Left ventricle myocardium inferior (tissue), 1 donor: ENCODE measurements around the gene IMMP1L. TPM values are rescaled to one million over a fixed set of nuclear protein-coding genes. Genes with fewer than 3 reads are reported as not detected.

Experiments used
- DNase-seq: peaks from one replicate; pipeline ENCODE4 v3.0.0-alpha.2; 2020
- H3K27ac ChIP-seq: fragments of 200-600 bp; replicated peaks from 2 replicates; pipeline ENCODE4 v1.8.0; 2021
- H3K27me3 ChIP-seq: fragments of 200-600 bp; 2 replicates; pipeline ENCODE4 v1.8.0; 2021; ENCODE audit warnings: low read depth
- H3K36me3 ChIP-seq: fragments of 200-600 bp; 2 replicates; pipeline ENCODE4 v1.8.0; 2021
- H3K4me1 ChIP-seq: fragments of 200-600 bp; 2 replicates; pipeline ENCODE4 v1.8.0; 2021
- H3K4me3 ChIP-seq: fragments of 200-600 bp; 2 replicates; pipeline ENCODE4 v1.8.0; 2021; ENCODE audit warnings: mild to moderate bottlenecking, moderate library complexity
- H3K9me3 ChIP-seq: fragments of 200-600 bp; replicated peaks from 2 replicates; pipeline ENCODE4 v1.8.0; 2021
- intact Hi-C: fragments of 100-400 bp; cut with micrococcal nuclease; formaldehyde crosslinking; loops from one replicate; pipeline ENCODE4 v1.11.0; 2022
- total RNA-seq: library from RNA; stranded (reverse); fragmentation: NEBNext Ultra II Directional; extraction: Animal tissue kit (Norgen Biotek cat#: 25700); gene quantifications from one replicate; pipeline ENCODE4 v1.2.1, GENCODE V29; 2021
- TF ChIP-seq, protein P1 (sequence below): fragments of 200-600 bp; IDR thresholded peaks from 2 replicates; pipeline ENCODE4 v1.8.0; 2021; ENCODE audit warnings: antibody characterized with exemption, mild to moderate bottlenecking, borderline replicate concordance
- donor health status: DM: no; HTN: yes; CAD: no; lungs with severe emphysema.

Gene IMMP1L
- total RNA-seq, 1 donor from 2014 or later = 30.6 TPM

DNA sequence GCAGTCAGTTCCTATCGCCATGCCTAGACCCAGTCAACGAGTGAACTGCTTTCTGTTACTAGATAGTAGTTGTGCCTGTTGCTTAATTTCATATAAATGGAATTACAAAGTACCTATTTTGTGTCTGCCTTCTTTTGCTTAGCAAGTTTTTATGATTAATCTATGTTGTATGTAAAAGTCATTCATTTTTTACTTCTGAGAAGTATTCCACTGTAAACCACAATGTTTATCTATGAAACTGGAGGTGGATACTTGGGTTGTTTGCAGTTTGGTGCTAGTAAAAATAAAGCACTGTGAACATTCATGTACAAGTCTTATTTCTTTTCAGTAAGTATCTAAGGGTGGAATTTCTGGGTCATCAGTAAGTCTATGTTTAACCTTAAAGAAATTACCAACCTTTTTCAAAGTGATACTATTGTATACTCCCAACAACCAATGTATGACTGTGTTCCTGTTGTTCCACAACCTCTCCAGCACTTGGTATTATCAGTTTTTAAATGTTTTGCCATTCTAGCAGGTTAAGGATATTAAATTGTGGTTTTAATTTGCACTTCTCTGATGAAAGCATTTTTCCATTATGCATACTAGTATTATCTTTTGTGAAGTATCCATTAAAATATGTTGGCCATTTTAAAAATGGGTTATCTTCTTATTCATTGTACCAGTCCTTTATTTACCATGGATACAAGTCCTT lies 71.5 kb downstream of the IMMP1L start:
- H3K27ac ChIP-seq = no peak overlapping the region
- intact Hi-C loops = no loop called here
- no peak overlapping the region for H3K4me3 ChIP-seq
- TF ChIP-seq, protein P1, sequence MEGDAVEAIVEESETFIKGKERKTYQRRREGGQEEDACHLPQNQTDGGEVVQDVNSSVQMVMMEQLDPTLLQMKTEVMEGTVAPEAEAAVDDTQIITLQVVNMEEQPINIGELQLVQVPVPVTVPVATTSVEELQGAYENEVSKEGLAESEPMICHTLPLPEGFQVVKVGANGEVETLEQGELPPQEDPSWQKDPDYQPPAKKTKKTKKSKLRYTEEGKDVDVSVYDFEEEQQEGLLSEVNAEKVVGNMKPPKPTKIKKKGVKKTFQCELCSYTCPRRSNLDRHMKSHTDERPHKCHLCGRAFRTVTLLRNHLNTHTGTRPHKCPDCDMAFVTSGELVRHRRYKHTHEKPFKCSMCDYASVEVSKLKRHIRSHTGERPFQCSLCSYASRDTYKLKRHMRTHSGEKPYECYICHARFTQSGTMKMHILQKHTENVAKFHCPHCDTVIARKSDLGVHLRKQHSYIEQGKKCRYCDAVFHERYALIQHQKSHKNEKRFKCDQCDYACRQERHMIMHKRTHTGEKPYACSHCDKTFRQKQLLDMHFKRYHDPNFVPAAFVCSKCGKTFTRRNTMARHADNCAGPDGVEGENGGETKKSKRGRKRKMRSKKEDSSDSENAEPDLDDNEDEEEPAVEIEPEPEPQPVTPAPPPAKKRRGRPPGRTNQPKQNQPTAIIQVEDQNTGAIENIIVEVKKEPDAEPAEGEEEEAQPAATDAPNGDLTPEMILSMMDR = no peak
- no peaks in the 10 kb centered on the region for H3K4me1 ChIP-seq
- no peaks in the 10 kb centered on the region for H3K36me3 ChIP-seq
- no peaks in the 10 kb centered on the region for H3K9me3 ChIP-seq
- DNase-seq = no peak
- H3K27me3 ChIP-seq = no peaks in the 10 kb centered on the region

DNA sequence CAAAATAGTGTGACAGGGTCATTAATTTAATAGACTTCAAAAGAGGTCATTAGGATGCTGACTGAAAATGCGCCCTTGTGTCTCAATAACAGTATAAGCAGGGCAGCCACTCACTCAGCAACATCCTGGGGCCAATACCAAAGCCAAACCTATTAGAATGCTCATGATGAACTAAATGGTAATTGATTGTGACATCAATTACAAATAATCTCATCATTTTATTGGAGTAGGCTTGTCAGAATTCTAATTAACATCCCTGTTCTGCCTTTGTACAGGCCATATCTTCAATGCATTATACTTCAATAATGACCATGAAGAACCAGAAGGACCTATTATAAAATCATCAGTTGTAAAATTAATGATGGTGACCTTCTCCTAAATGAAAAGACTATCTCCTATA lies 75.6 kb downstream of the IMMP1L start:
- DNase-seq = no peak
- intact Hi-C loops = no loop called here
- TF ChIP-seq, protein P1 = no peak
- H3K4me3 ChIP-seq = no peak overlapping the region
- peaks cover 23% of the 10 kb centered on the region for H3K36me3 ChIP-seq
- H3K9me3 ChIP-seq = no peaks in the 10 kb centered on the region
- H3K4me1 ChIP-seq = no peaks in the 10 kb centered on the region
- H3K27me3 ChIP-seq = no peaks in the 10 kb centered on the region
- no peak overlapping the region for H3K27ac ChIP-seq

DNA sequence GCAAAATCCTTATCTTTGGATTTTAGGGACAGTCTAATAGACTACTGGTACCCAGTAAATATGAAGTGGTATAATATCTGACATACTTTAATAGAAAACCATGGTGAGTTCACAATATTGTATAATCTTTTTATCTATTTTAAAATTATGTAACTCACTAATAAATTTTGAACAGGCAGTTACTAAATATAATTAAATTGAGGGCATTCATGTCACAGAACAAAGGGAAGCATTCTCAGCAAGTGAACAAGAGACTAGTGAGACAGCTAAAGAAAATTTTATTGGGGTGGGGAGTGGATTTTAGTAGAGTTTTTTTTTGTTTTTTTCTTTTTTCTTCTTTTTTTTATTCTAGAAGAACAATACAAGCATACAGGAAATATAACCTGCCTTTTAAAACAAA lies 84.8 kb downstream of the IMMP1L start:
- no peak overlapping the region for H3K27ac ChIP-seq
- H3K9me3 ChIP-seq = no peaks in the 10 kb centered on the region
- no peaks in the 10 kb centered on the region for H3K4me1 ChIP-seq
- no peak for DNase-seq
- intact Hi-C loops = no loop called here
- peaks cover 4% of the 10 kb centered on the region for H3K36me3 ChIP-seq
- TF ChIP-seq, protein P1 = no peak
- H3K4me3 ChIP-seq = no peak overlapping the region
- no peaks in the 10 kb centered on the region for H3K27me3 ChIP-seq

DNA sequence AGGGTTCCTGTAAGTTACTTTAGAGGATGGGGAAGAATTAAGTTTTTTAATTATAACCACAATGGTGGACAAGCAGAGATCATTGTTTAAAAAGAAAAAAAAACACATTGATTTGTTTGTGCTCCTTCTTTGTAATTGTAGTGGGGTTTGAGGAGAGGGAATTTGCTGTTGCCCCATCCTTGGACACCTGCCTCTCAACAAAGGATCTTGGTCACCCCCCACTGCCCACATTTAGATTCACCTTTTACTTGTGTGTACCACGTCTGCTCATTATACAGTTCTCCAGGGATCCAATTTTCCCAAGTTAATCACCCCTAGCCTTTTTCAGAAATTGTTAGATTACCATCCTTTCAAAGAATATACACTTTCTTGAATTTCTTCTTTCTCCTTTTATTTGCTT lies 86.7 kb downstream of the IMMP1L start:
- no peaks in the 10 kb centered on the region for H3K4me1 ChIP-seq
- TF ChIP-seq, protein P1 = no peak
- intact Hi-C loops = no loop called here
- H3K4me3 ChIP-seq = no peak overlapping the region
- no peaks in the 10 kb centered on the region for H3K36me3 ChIP-seq
- H3K27me3 ChIP-seq = no peaks in the 10 kb centered on the region
- no peak overlapping the region for H3K27ac ChIP-seq
- no peak for DNase-seq
- H3K9me3 ChIP-seq = no peaks in the 10 kb centered on the region

DNA sequence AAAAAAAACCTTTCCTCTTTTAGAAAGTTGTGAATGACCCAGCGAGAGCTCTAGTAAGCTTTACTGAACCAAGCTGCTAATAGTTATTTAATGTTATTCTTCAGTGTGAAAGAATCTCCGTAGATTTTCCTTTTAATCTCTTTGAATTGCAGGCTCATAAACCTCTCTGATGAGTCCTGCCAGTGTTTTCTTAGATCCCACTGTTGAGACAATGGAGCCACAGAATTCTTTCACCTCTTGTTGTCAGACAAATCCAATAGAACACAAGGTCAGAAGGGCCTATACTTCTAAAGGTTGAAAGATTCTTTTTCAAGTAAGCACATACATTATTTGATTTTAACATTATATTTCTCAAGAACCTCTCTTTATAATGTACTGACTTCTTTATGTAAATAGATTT lies 87.6 kb downstream of the IMMP1L start:
- H3K4me3 ChIP-seq = no peak overlapping the region
- H3K27me3 ChIP-seq = no peaks in the 10 kb centered on the region
- H3K36me3 ChIP-seq = no peaks in the 10 kb centered on the region
- H3K4me1 ChIP-seq = no peaks in the 10 kb centered on the region
- DNase-seq = no peak
- no peaks in the 10 kb centered on the region for H3K9me3 ChIP-seq
- TF ChIP-seq, protein P1 = no peak
- H3K27ac ChIP-seq = no peak overlapping the region
- intact Hi-C loops = no loop called here

DNA sequence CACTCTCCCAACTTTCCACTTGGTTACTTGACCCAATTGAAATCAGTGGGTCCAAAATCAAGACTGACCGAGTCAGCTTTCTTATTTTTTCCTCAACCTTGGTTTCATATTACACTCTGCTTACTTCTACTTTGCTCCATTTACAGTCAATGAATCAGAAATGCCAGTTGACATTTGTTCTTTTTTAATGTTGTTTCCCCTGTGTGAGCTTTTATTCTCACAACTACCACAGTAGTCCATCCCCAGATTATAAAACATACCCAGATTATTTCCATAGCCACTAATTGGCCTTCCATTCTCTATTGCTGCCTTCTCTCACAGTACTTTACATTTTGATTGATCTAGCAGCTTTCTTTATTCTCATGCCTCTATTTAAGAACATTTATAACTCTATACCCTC lies 89.8 kb downstream of the IMMP1L start:
- intact Hi-C loops = no loop called here
- Histone ChIP-seq H3K27me3 (no peaks in the 10 kb centered on the region), H3K9me3 (no peaks in the 10 kb centered on the region), H3K27ac (no peak overlapping the region), H3K4me1 (no peaks in the 10 kb centered on the region), H3K4me3 (no peak overlapping the region), H3K36me3 (peaks cover 11% of the 10 kb centered on the region)
- no peak for DNase-seq
- TF ChIP-seq, protein P1 = no peak
